Pancreas (tissue), 10 donors: Measurements from ENCODE around the gene BCL2L15. TPM values are rescaled to one million over a fixed set of nuclear protein-coding genes. Genes with fewer than 3 reads are reported as not detected.
A peak's percentile ranks its signal among the peaks of the same experiment; 100 is the strongest.

Experiments
- ATAC-seq, 4 donors: fragments of 200-7000 bp; cut with Tn5 transposase; one replicate each; pipeline versions ENCODE4 v1.8.0 to v1.9.1; 2020; ENCODE audit warnings: mild to moderate bottlenecking in 4 of 4, moderate library complexity in 4 of 4
- DNase-seq, 6 donors: peaks; one replicate each; pipeline ENCODE4 v3.0.0-alpha.2; 2020
- FAIRE-seq: peaks from 2 replicates; lab custom pipeline; 2012; peaks lifted over from hg19 to GRCh38; lab: Jason Lieb, UNC
- H3K27ac ChIP-seq, 4 donors: fragments of 200-600 bp; sonication (generic); 1 replicate in 3 of 4; 2 replicates in 1 of 4; pipeline versions ENCODE4 v1.5.0 to v1.8.0; 2020
- H3K27me3 ChIP-seq, 4 donors: fragments of 200-600 bp; one replicate each; pipeline ENCODE4 v1.8.0; 2021
- H3K36me3 ChIP-seq, 3 donors: fragments of 200-600 bp; sonication (generic) in 1 of 3; one replicate each; pipeline versions ENCODE4 v1.5.0 to v1.8.0; 2020 to 2021
- H3K4me1 ChIP-seq, 3 donors: fragments of 200-600 bp; one replicate each; pipeline ENCODE4 v1.8.0; 2021
- H3K4me3 ChIP-seq, 4 donors: fragments of 200-600 bp; sonication (generic) in 2 of 4; one replicate each; pipeline versions ENCODE4 v1.5.0 to v1.8.0; 2020 to 2021
- H3K9me3 ChIP-seq, 4 donors: fragments of 200-600 bp; one replicate each; pipeline ENCODE4 v1.8.0; 2021
- CTCF ChIP-seq, 4 donors: fragments of 200-600 bp; sonication (generic) in 3 of 4; IDR thresholded peaks; one replicate each; pipeline versions ENCODE4 v1.5.0 to v1.8.0; 2021; ENCODE audit warnings: antibody characterized with exemption in 4 of 4
- WGBS, 2 donors: extraction: QIAGEN DNeasy Blood & Tissue Kit; methylation state at CpG; one replicate each; pipeline ENCODE4 v1.1.7; 2013; 5-methylcytosine and 5-hydroxymethylcytosine counted together
- intact Hi-C, 3 donors: fragments of 100-400 bp; cut with DNase I; formaldehyde crosslinking; loops; one replicate each; pipeline versions ENCODE4 v1.11.1 to v1.14.2; 2022
- polyA plus RNA-seq, 2 donors: library from polyadenylated mRNA; stranded (reverse); fragments of 200-250 nt; gene quantifications; one replicate each; pipeline ENCODE4 v1.2.3, GENCODE V29; 2013
- total RNA-seq, 6 donors: library from RNA; stranded (reverse); fragmentation: NEBNext Ultra II Directional in 4 of 6; extraction: Animal tissue kit (Norgen Biotek cat#: 25700) in 4 of 6; gene quantifications; one replicate each; pipeline versions ENCODE4 v1.2.1 to v1.2.4, GENCODE V29; 2021 to 2023
- donor health status: healthy with polysubstance abuse.
- donor health status: DM: no; HTN: no; CAD: no; lungs with moderate emphysema.
- donor health status: DM: no; HTN: no; CAD: no.
- donor health status: control.
- donor health status: control.
- donor health status: Bipolar disorder and iron deficiency.
- donor health status: DM: yes; HTN: yes; CAD: no.
- donor health status: DM: no; HTN: no; CAD: no.
- donor health status: DM: no; HTN: no; CAD: no.
- donor health status: DM: yes; HTN: yes; CAD: no.

BCL2L15 gene
- total and polyA plus RNA-seq, 8 donors, result 4.9 to 25.8 (median 15.1) TPM

DNA sequence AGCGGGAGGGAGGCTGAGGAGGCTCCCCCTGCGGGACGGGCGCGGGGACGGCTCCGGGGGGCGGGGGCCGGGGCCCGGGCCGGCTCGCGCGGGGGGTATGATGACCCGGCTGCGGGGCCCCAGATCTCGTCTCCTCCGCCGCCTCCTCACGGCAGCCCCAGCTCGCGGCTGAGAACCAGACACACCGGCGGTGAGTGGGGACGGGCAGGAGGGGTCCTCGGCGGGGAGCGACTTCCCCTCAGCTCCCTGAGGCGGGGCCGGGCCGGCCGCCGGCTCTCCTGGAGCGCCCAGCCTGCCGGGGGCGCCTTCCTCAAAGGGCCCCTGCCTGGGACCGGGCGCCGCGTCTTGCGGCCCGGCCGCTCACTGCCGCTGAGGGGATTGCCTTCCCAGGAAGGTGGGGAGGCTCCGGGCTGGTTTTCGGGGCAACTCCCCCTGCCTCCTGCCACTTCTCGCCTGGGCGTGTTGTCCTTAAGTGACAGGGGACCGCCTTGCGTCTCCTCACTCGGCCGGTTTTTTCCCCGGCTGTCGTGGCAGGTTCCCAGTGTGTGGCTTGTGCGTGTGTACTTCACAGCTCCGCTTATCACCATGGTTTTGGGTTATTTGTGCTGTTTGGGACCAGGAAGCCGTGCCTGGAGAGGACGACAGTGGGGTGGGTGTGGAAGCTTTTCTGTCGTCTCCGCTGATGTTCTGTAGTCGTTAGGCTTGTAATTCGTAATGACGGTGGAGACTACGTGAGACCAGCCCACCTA is 42.5 kb upstream of the BCL2L15 start:
- ATAC-seq, result peak; percentile 47 to 62 (median 60)
- no peaks in the 10 kb centered on the region for H3K27me3 ChIP-seq
- H3K4me3 ChIP-seq, result peak overlapping the region; percentile 76 to 91 (median 86)
- 0 to 1% methylated on average over 51 to 64 of the region's 64 CpGs for WGBS, 2 donors
- H3K4me1 ChIP-seq, result peaks cover 31 to 47% (median 46%) of the 10 kb centered on the region in 3 donors
- intact Hi-C loops, result no loop called here
- H3K27ac ChIP-seq, result peak overlapping the region; percentile 62 to 97 (median 96)
- H3K9me3 ChIP-seq, result no peaks in the 10 kb centered on the region
- TF ChIP-seq CTCF (IDR thresholded peaks at IDR 0.05), result no peak
- no peaks in the 10 kb centered on the region for H3K36me3 ChIP-seq
- peak; percentile 57 to 85 (median 69) for DNase-seq
- no peak for FAIRE-seq

DNA sequence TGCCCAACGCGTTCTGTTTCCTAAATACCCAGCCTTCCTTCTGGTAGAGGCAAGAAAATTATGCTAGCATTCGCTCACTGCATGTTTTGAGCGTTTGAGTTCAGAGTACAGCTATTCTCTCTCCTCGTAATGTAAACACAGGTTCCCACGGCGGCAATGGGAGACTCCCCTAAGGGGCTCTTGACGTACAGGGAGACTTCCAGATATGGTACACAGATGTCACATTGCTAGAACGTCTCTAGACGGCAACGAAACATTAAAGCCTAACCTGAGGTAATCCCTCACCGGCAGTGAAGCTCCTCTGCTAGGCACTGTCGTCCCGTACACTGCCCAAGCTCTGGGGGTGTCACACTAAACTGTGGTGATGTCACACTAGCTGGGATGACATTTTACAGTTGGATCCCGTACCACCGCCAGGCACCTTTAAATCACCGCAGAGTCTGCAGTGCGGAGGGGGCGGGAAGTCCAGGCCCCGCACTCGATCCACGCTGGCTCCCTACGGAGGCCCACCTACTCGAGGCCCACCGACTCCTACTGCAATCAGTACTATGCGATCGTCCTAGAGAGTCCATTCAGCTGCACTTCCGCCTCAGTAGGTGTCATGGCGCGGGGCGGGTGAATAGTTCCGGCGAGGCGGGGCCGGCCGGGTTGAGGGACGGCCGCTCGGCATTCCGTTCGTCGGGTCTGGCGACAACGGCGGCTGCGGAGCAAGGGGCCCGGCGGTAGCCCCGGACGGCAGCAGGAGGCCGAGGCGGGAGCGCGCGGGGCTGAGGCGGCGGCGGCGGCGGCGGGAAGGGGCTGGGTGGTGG is 41.8 kb upstream of the BCL2L15 start, which contains the start of gene HIPK1:
Gene HIPK1, plus strand, starts transcription at position 384 of the 809 bp plus-strand sequence.
- WGBS, 2 donors, result 0% methylated on average over 60 to 61 of the region's 61 CpGs

GRCh38 chr1:113928187-113928930 is 41.0 kb upstream of the BCL2L15 start:
- Histone ChIP-seq H3K4me3 (peak overlapping the region; percentile 76 to 91 (median 86)), H3K27me3 (no peaks in the 10 kb centered on the region), H3K36me3 (no peaks in the 10 kb centered on the region), H3K4me1 (peaks cover 23 to 35% (median 31%) of the 10 kb centered on the region in 3 donors), H3K9me3 (no peaks in the 10 kb centered on the region), H3K27ac (peak overlapping the region; percentile 62 to 97 (median 96))
- intact Hi-C loops, result no loop called here
- FAIRE-seq (no peak), ATAC-seq (peak in 3 of 4 donors; percentile 13 to 40 (median 34)), DNase-seq (no peak)
- TF ChIP-seq CTCF (IDR thresholded peaks at IDR 0.05), result no peak
- 5 to 6% methylated on average over 6 of the region's 6 CpGs for WGBS, 2 donors

More for the DNA sequence above, 41.8 kb upstream of the BCL2L15 start, which contains the start of gene HIPK1:
- FAIRE-seq (no peak), ATAC-seq (peak; percentile 88 to 92 (median 90)), DNase-seq (peak; percentile 91 to 96 (median 94))
- no peaks in the 10 kb centered on the region for H3K36me3 ChIP-seq
- intact Hi-C loops, result no loop called here
- no peaks in the 10 kb centered on the region for H3K9me3 ChIP-seq
- no peak for TF ChIP-seq CTCF (IDR thresholded peaks at IDR 0.05)
- peaks cover 26 to 43% (median 38%) of the 10 kb centered on the region in 3 donors for H3K4me1 ChIP-seq
- no peaks in the 10 kb centered on the region for H3K27me3 ChIP-seq
- peak within 1 kb of the TSS; percentile 62 to 97 (median 96) for H3K27ac ChIP-seq
- H3K4me3 ChIP-seq, result peak within 1 kb of the TSS; percentile 76 to 91 (median 86)

DNA sequence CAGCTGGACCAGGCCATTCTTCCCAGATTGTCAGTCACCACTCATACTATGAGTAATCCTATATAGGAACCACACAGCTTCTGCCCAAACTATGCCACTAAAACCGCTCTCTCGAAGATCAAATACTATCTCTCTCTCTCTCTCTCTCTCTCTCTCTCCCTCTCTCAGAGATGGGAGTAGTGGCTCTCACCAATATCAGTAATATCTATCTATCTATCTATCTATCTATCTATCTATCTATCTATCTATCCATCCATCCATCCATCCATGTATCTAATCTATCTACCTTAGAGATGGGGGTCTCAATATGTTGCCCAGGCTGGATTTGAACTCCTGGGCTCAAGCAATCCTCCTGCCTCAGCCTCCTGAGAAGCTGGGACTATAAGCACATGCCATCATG is 37.1 kb upstream of the BCL2L15 start:
- H3K27ac ChIP-seq, result no peak overlapping the region
- no peak for DNase-seq
- H3K4me1 ChIP-seq, result peaks cover 3 to 8% (median 5%) of the 10 kb centered on the region in 3 donors
- H3K36me3 ChIP-seq, result no peaks in the 10 kb centered on the region
- no peak for ATAC-seq
- no peak for TF ChIP-seq CTCF (IDR thresholded peaks at IDR 0.05)
- WGBS, 2 donors, result 90 to 98% methylated on average over 2 of the region's 2 CpGs
- intact Hi-C loops, result no loop called here
- H3K4me3 ChIP-seq, result no peak overlapping the region
- no peak for FAIRE-seq
- H3K27me3 ChIP-seq, result no peaks in the 10 kb centered on the region
- no peaks in the 10 kb centered on the region for H3K9me3 ChIP-seq
